Adrenal gland (tissue), 19 donors: ENCODE results near the gene GABPA. TPM values are rescaled to one million over a fixed set of nuclear protein-coding genes. Genes with fewer than 3 reads are reported as not detected.

Experiments used
- DNase-seq, 7 donors: peaks; one replicate each; pipeline ENCODE4 v3.0.0-alpha.2; 2019 to 2020
- H3K27ac ChIP-seq, 5 donors: fragments of 200-600 bp; sonication (generic) in 4 of 5; 1 replicate in 3 of 5; 2 replicates in 2 of 5; pipeline versions ENCODE4 v1.5.1 to v1.8.0; 2016 to 2020; ENCODE audit warnings: mild to moderate bottlenecking in 1 of 5
- H3K27me3 ChIP-seq: fragments of 200-600 bp; 2 replicates; pipeline ENCODE4 v1.8.0; 2021
- H3K36me3 ChIP-seq, 2 donors: fragments of 200-600 bp; replicated peaks in 1 of 2; 1 replicate in 1 of 2; 2 replicates in 1 of 2; pipeline versions ENCODE4 v1.5.1 to v1.8.0; 2018 to 2022
- H3K4me1 ChIP-seq, 2 donors: fragments of 200-600 bp; replicated peaks in 1 of 2; 1 replicate in 1 of 2; 2 replicates in 1 of 2; pipeline versions ENCODE4 v1.5.1 to v1.8.0; 2018 to 2021
- H3K4me3 ChIP-seq, 4 donors: fragments of 200-600 bp; sonication (generic) in 3 of 4; one replicate each; pipeline ENCODE4 v1.5.1; 2016 to 2018
- H3K9me3 ChIP-seq, 3 donors: fragments of 200-600 bp; sonication (generic) in 1 of 3; replicated peaks in 1 of 3; 1 replicate in 2 of 3; 2 replicates in 1 of 3; pipeline versions ENCODE4 v1.5.1 to v1.8.0; 2016 to 2021
- POLR2A ChIP-seq, 2 donors: fragments of 450-650 bp; IDR thresholded peaks; one replicate each; pipeline ENCODE4 v1.6.1; 2017; ENCODE audit warnings: antibody characterized with exemption in 2 of 2, mild to moderate bottlenecking in 2 of 2, moderate library complexity in 1 of 2
- WGBS, 4 donors: extraction: QIAGEN DNeasy Blood & Tissue Kit in 2 of 4; methylation state at CpG; one replicate each; pipeline versions ENCODE4 v1.1.5 to v1.1.7; 2013 to 2017; 5-methylcytosine and 5-hydroxymethylcytosine counted together
- intact Hi-C, 2 donors: fragments of 100-400 bp; cut with DNase I; formaldehyde crosslinking; loops; one replicate each; pipeline versions ENCODE4 v1.14.1 to v1.15.0; 2022 to 2023
- long read RNA-seq, 10 donors: library from polyadenylated mRNA in 3 of 10; unstranded in 2 of 10; stranded (forward) in 1 of 10; transcript quantifications; one replicate each; pipeline ENCODE4 v2.0.0 and lab custom pipeline, GENCODE V29; 2021 to 2026
- polyA plus RNA-seq, 3 donors: library from polyadenylated mRNA; stranded (reverse); fragments of 200-250 nt in 2 of 3; fragments of 350-450 nt in 1 of 3; fragmentation: Illumina TruSeq in 1 of 3; extraction: RNeasy Lipid Tissue Mini Kit (QIAGEN cat#74804) in 1 of 3; gene quantifications; one replicate each; pipeline ENCODE4 v1.2.3, GENCODE V29; 2013 to 2014
- total RNA-seq, 9 donors: library from RNA; depleted of rRNA in 4 of 9; stranded (reverse); fragments of >200 nt in 4 of 9; fragments of 120-200 nt in 1 of 9; fragmentation: NEBNext Ultra II Directional in 1 of 9; extraction: Animal tissue kit (Norgen Biotek cat#: 25700) in 1 of 9; gene quantifications; one replicate each; pipeline versions ENCODE4 v1.1.0 to v1.2.4, GENCODE V29; 2013 to 2023
- TF ChIP-seq, protein P1 (sequence below), 6 experiments: fragments of 450-650 bp in 4 of 6; fragments of 200-600 bp in 2 of 6; sonication (generic) in 1 of 6; IDR thresholded peaks; 1 replicate in 5 of 6; 2 replicates in 1 of 6; pipeline versions ENCODE4 v1.5.1 to v1.8.0; 2016 to 2021; ENCODE audit warnings: antibody characterized with exemption in 6 of 6, mild to moderate bottlenecking in 2 of 6, moderate library complexity in 1 of 6
- donor health status: healthy with polysubstance abuse.
- donor health status: Bipolar disorder and iron deficiency.
- donor health status: DM: yes; HTN: yes; CAD: no.
- donor health status: DM: no; HTN: no; CAD: no.
- donor health status: DM: no; HTN: no; CAD: no.
- donor health status: DM: yes; HTN: yes; CAD: no.

Gene GABPA
- total RNA-seq (10 to 100 TPM; 15.3 to 33.0 (median 21.6) TPM), polyA plus RNA-seq (10 to 100 TPM in 1 of 3 donors, 1 to 10 TPM in 2; 7.2 to 21.0 (median 9.0) TPM)
- long read RNA-seq, donor 1, full-length matches to known transcripts: 2 of 2 reads
- long read RNA-seq, donor 1, partial matches to known transcripts: 0 of 2 reads
- long read RNA-seq, donor 1, other reads (novel, unspliced or antisense): 0 of 2 reads
- long read RNA-seq, donor 2, full-length matches to known transcripts: 5 of 5 reads
- long read RNA-seq, donor 2, partial matches to known transcripts: 0 of 5 reads
- long read RNA-seq, donor 2, other reads (novel, unspliced or antisense): 0 of 5 reads
- long read RNA-seq, donor 3, full-length matches to known transcripts: 4 of 4 reads
- long read RNA-seq, donor 3, partial matches to known transcripts: 0 of 4 reads
- long read RNA-seq, donor 3, other reads (novel, unspliced or antisense): 0 of 4 reads
- long read RNA-seq, donor 4, full-length matches to known transcripts: 8 of 10 reads
- long read RNA-seq, donor 4, partial matches to known transcripts: 0 of 10 reads
- long read RNA-seq, donor 4, other reads (novel, unspliced or antisense): 2 of 10 reads
- long read RNA-seq, donor 5, full-length matches to known transcripts: 30 of 42 reads
- long read RNA-seq, donor 5, partial matches to known transcripts: 7 of 42 reads
- long read RNA-seq, donor 5, other reads (novel, unspliced or antisense): 5 of 42 reads
- long read RNA-seq, donor 6, full-length matches to known transcripts: 4 of 5 reads
- long read RNA-seq, donor 6, partial matches to known transcripts: 0 of 5 reads
- long read RNA-seq, donor 6, other reads (novel, unspliced or antisense): 1 of 5 reads
- long read RNA-seq, donor 7, full-length matches to known transcripts: 1 of 1 reads
- long read RNA-seq, donor 7, partial matches to known transcripts: 0 of 1 reads
- long read RNA-seq, donor 7, other reads (novel, unspliced or antisense): 0 of 1 reads
- long read RNA-seq, donor 8, full-length matches to known transcripts: 12 of 12 reads
- long read RNA-seq, donor 8, partial matches to known transcripts: 0 of 12 reads
- long read RNA-seq, donor 8, other reads (novel, unspliced or antisense): 0 of 12 reads
- long read RNA-seq, donor 9, full-length matches to known transcripts: 6 of 6 reads
- long read RNA-seq, donor 9, partial matches to known transcripts: 0 of 6 reads
- long read RNA-seq, donor 9, other reads (novel, unspliced or antisense): 0 of 6 reads
- long read RNA-seq, donor 10, full-length matches to known transcripts: 4 of 4 reads
- long read RNA-seq, donor 10, partial matches to known transcripts: 0 of 4 reads
- long read RNA-seq, donor 10, other reads (novel, unspliced or antisense): 0 of 4 reads

GRCh38 chr21:25734904-25735645 lies at the start of gene GABPA, which contains the start of gene ATP5PF:
GABPA (plus strand) TSS chr21:25734972; CDS start chr21:25741599, 6,627 bp downstream.
ATP5PF (minus strand) TSS chr21:25734904; CDS start chr21:25729794, 5,110 bp downstream.
- DNase-seq: peak; percentile 95 to 99 (median 98)
- intact Hi-C loops: no loop called here
- peak within 1 kb of the TSS; percentile 45 to 79 (median 71) for H3K4me3 ChIP-seq
- TF ChIP-seq, protein P1, sequence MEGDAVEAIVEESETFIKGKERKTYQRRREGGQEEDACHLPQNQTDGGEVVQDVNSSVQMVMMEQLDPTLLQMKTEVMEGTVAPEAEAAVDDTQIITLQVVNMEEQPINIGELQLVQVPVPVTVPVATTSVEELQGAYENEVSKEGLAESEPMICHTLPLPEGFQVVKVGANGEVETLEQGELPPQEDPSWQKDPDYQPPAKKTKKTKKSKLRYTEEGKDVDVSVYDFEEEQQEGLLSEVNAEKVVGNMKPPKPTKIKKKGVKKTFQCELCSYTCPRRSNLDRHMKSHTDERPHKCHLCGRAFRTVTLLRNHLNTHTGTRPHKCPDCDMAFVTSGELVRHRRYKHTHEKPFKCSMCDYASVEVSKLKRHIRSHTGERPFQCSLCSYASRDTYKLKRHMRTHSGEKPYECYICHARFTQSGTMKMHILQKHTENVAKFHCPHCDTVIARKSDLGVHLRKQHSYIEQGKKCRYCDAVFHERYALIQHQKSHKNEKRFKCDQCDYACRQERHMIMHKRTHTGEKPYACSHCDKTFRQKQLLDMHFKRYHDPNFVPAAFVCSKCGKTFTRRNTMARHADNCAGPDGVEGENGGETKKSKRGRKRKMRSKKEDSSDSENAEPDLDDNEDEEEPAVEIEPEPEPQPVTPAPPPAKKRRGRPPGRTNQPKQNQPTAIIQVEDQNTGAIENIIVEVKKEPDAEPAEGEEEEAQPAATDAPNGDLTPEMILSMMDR (IDR thresholded peaks at IDR 0.05): peak in 1 of 6 experiments; percentile 26
- peak in 1 of 2 donors; percentile 48 for TF ChIP-seq POLR2A (IDR thresholded peaks at IDR 0.05)
- H3K27me3 ChIP-seq: no peaks in the 10 kb centered on the region
- no peaks in the 10 kb centered on the region for H3K36me3 ChIP-seq
- peaks cover 30 to 51% of the 10 kb centered on the region in 2 donors for H3K4me1 ChIP-seq
- no peaks in the 10 kb centered on the region for H3K9me3 ChIP-seq
- peak within 1 kb of the TSS; percentile 90 to 100 (median 99) for H3K27ac ChIP-seq
- 0 to 1% (median 0%) methylated on average over 40 to 64 of the region's 64 CpGs for WGBS, 4 donors

DNA sequence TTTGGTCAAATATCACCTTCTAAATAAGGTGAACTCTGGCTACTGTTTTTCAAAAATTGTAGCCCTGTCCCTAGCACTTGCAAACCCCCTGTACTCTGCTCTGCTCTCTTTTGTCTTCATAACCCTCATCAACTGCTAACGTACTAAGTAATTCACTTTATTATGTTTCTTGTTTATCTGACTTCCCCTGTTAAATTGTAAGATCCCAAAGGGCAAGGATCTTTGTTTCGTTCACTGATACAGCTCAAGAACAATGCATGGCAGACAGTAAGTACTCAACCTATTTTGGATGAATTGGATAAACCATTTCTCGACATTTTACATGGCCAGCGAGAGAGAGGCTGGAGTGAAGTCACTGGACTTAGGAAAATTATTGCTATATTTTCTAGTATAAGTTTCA lies 47.0 kb upstream of the GABPA start:
- WGBS, 4 donors: 77 to 98% (median 89%) methylated on average over 4 of the region's 4 CpGs
- Histone ChIP-seq H3K4me1 (peaks cover 0 to 5% of the 10 kb centered on the region in 2 donors), H3K4me3 (no peak overlapping the region), H3K27me3 (no peaks in the 10 kb centered on the region), H3K9me3 (peaks cover 0 to 5% (median 0%) of the 10 kb centered on the region in 3 donors), H3K27ac (no peak overlapping the region), H3K36me3 (no peaks in the 10 kb centered on the region)
- intact Hi-C loops: no loop called here
- TF ChIP-seq, protein P1 (IDR thresholded peaks at IDR 0.05): no peak
- TF ChIP-seq POLR2A (IDR thresholded peaks at IDR 0.05): no peak
- DNase-seq: no peak

GRCh38 chr21:25688275-25689155 lies 46.3 kb upstream of the GABPA start:
- 68 to 82% (median 77%) methylated on average over 9 of the region's 9 CpGs for WGBS, 4 donors
- H3K4me1 ChIP-seq: peaks cover 0 to 5% of the 10 kb centered on the region in 2 donors
- no peak overlapping the region for H3K27ac ChIP-seq
- DNase-seq: no peak
- TF ChIP-seq, protein P1 (IDR thresholded peaks at IDR 0.05): no peak
- TF ChIP-seq POLR2A (IDR thresholded peaks at IDR 0.05): no peak
- H3K9me3 ChIP-seq: peaks cover 0 to 5% (median 0%) of the 10 kb centered on the region in 3 donors
- intact Hi-C loops: no loop called here
- no peak overlapping the region for H3K4me3 ChIP-seq
- no peaks in the 10 kb centered on the region for H3K27me3 ChIP-seq
- H3K36me3 ChIP-seq: no peaks in the 10 kb centered on the region
